ENCODE results near the gene ACOT11. TPM values are rescaled to one million over a fixed set of nuclear protein-coding genes. Genes with fewer than 3 reads are reported as not detected.

ACOT11 gene
- total RNA-seq, 1 donor from 2014 or later, result 0.51 TPM

DNA sequence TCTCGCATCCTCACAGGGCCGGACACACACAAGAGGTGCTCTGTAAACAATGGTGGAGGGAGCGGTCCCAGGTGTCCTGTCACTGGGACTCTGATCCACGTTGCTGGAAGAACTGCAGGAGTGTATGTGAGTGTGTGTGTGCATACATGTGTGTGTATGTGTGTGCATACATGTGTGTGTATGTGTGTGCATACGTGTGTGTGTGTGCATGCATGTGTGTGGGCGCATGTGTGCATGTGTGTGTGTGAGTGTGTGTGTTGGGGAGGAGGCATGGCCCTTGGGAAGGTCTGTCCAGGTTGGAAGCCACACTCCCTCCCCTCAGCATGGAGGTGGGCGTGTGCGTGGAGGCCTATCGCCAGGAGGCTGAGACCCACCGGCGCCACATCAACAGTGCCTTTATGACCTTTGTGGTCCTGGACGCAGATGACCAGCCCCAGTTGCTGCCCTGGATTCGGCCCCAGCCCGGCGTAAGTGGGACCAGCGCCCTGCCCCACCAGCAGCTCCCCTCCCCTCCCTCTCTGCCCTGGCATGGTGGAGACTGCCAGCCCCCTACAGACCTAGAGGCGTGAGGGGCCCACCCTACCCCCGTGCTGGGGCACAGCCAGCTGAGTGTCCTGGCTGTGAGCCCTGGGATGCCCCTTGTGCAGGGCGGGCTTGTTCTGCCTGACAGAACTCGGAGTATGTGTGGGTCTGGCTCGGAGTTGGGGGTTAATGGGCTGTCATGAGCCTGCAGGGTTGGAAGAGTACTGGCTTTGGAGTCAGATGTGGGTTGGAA lies 53.1 kb downstream of the ACOT11 start:
- H3K9me3 ChIP-seq (ENCODE audit: low read depth), result no peaks in the 10 kb centered on the region
- H3K9me3 Mint-ChIP-seq, result no peaks in the 10 kb centered on the region
- H3K79me2 ChIP-seq (ENCODE audit: low read depth), result no peaks in the 10 kb centered on the region
- no peak overlapping the region for H3K4me3 ChIP-seq
- no peak overlapping the region for H3K4me2 ChIP-seq
- TF ChIP-seq EZH2phosphoT487 (IDR thresholded peaks at IDR 0.05), result no peak
- TF ChIP-seq, protein P1, sequence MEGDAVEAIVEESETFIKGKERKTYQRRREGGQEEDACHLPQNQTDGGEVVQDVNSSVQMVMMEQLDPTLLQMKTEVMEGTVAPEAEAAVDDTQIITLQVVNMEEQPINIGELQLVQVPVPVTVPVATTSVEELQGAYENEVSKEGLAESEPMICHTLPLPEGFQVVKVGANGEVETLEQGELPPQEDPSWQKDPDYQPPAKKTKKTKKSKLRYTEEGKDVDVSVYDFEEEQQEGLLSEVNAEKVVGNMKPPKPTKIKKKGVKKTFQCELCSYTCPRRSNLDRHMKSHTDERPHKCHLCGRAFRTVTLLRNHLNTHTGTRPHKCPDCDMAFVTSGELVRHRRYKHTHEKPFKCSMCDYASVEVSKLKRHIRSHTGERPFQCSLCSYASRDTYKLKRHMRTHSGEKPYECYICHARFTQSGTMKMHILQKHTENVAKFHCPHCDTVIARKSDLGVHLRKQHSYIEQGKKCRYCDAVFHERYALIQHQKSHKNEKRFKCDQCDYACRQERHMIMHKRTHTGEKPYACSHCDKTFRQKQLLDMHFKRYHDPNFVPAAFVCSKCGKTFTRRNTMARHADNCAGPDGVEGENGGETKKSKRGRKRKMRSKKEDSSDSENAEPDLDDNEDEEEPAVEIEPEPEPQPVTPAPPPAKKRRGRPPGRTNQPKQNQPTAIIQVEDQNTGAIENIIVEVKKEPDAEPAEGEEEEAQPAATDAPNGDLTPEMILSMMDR (IDR thresholded peaks at IDR 0.05), result no peak
- no peak for TF ChIP-seq EZH2 (IDR thresholded peaks at IDR 0.05)
- H3K36me3 Mint-ChIP-seq, result no peaks in the 10 kb centered on the region
- no peak overlapping the region for H3K4me3 Mint-ChIP-seq
- H3K27me3 ChIP-seq, result no peaks in the 10 kb centered on the region
- peak overlapping the region; percentile 74 for H3K27ac Mint-ChIP-seq
- DNase-seq (ENCODE audit: low spot score), result no peak
- peaks cover 29% of the 10 kb centered on the region for H3K4me1 Mint-ChIP-seq
- H3K36me3 ChIP-seq, result no peaks in the 10 kb centered on the region
- no peaks in the 10 kb centered on the region for H4K20me1 ChIP-seq (ENCODE audit: low read depth)
- no peaks in the 10 kb centered on the region for H3K4me1 ChIP-seq
- no peak overlapping the region for H3K27ac ChIP-seq
- peaks cover 4% of the 10 kb centered on the region for H3K27me3 Mint-ChIP-seq (ENCODE audit: insufficient read depth, low read depth)
- no peak overlapping the region for H3K9ac ChIP-seq
- no peaks in the 10 kb centered on the region for H3F3A ChIP-seq (ENCODE audit: low read depth)
- H2AFZ ChIP-seq (replicated peaks), result no peak overlapping the region

DNA sequence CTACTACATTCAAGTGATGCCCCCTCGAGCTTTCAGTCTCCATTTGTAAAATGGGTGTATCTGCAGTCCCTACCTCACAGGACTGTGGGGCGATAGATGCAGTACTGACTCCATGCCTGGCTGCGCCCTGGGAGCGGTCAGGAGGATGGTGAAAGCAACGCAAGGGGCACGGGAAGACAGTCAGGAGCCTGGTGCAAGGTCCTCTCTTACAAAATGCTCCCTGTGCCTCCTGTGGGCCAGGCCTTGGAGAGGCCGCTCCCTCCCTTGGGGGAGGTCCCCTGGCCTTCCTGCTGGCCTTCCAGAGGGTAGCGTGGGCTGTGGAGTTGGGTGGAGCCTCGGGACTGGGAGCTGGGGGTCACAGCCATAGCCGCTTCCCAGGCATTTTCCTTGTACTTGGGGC lies 53.7 kb downstream of the ACOT11 start:
- Mint-ChIP-seq H3K4me1 (peaks cover 28% of the 10 kb centered on the region), H3K9me3 (no peaks in the 10 kb centered on the region), H3K36me3 (no peaks in the 10 kb centered on the region), H3K27me3 (ENCODE audit: insufficient read depth, low read depth) (peaks cover 4% of the 10 kb centered on the region), H3K27ac (no peak overlapping the region), H3K4me3 (no peak overlapping the region)
- no peaks in the 10 kb centered on the region for H3F3A ChIP-seq (ENCODE audit: low read depth)
- H3K4me2 ChIP-seq, result no peak overlapping the region
- no peaks in the 10 kb centered on the region for H3K79me2 ChIP-seq (ENCODE audit: low read depth)
- TF ChIP-seq EZH2 (IDR thresholded peaks at IDR 0.05) (no peak), EZH2phosphoT487 (IDR thresholded peaks at IDR 0.05) (no peak)
- TF ChIP-seq, protein P1 (IDR thresholded peaks at IDR 0.05), result no peak
- no peaks in the 10 kb centered on the region for H3K27me3 ChIP-seq
- H4K20me1 ChIP-seq (ENCODE audit: low read depth), result no peaks in the 10 kb centered on the region
- no peak overlapping the region for H2AFZ ChIP-seq (replicated peaks)
- no peak for DNase-seq (ENCODE audit: low spot score)
- no peaks in the 10 kb centered on the region for H3K4me1 ChIP-seq
- H3K27ac ChIP-seq, result no peak overlapping the region
- no peak overlapping the region for H3K4me3 ChIP-seq
- no peak overlapping the region for H3K9ac ChIP-seq
- H3K36me3 ChIP-seq, result no peaks in the 10 kb centered on the region
- no peaks in the 10 kb centered on the region for H3K9me3 ChIP-seq (ENCODE audit: low read depth)

DNA sequence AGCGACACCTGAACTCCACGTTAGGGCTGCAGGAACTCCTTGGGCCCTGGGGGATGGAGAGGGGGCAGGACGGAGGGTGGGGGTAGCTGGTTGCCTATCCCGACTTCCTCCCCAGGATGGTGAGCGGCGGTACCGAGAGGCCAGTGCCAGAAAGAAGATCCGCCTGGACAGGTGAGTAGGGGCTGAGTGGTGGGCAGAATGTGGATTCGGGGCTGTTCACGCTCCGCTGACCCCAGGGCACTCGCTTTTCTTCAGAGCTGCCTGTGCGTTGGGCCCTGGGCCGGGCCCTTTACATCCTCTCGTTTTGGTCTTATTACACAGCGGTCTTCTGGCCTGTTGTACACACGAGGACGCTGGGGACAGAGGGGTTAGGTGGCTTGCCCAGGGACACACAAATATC lies 54.5 kb downstream of the ACOT11 start:
- no peaks in the 10 kb centered on the region for H3K9me3 Mint-ChIP-seq
- Histone ChIP-seq H3F3A (ENCODE audit: low read depth) (no peaks in the 10 kb centered on the region), H3K4me1 (no peaks in the 10 kb centered on the region), H3K9ac (no peak overlapping the region), H3K4me2 (no peak overlapping the region), H2AFZ (replicated peaks) (no peak overlapping the region), H3K4me3 (no peak overlapping the region), H4K20me1 (ENCODE audit: low read depth) (no peaks in the 10 kb centered on the region), H3K9me3 (ENCODE audit: low read depth) (no peaks in the 10 kb centered on the region), H3K79me2 (ENCODE audit: low read depth) (no peaks in the 10 kb centered on the region), H3K27me3 (no peaks in the 10 kb centered on the region), H3K27ac (no peak overlapping the region), H3K36me3 (no peaks in the 10 kb centered on the region)
- H3K4me1 Mint-ChIP-seq, result peaks cover 22% of the 10 kb centered on the region
- peaks cover 6% of the 10 kb centered on the region for H3K27me3 Mint-ChIP-seq (ENCODE audit: insufficient read depth, low read depth)
- TF ChIP-seq EZH2phosphoT487 (IDR thresholded peaks at IDR 0.05) (no peak), EZH2 (IDR thresholded peaks at IDR 0.05) (no peak)
- TF ChIP-seq, protein P1 (IDR thresholded peaks at IDR 0.05), result no peak
- peak overlapping the region; percentile 57 for H3K27ac Mint-ChIP-seq
- no peak overlapping the region for H3K4me3 Mint-ChIP-seq
- DNase-seq (ENCODE audit: low spot score), result no peak
- H3K36me3 Mint-ChIP-seq, result no peaks in the 10 kb centered on the region

All from neural progenitor cell (in vitro differentiated cells).